A673 (cell line): ENCODE data around the gene BICC1.

Source experiments
- EZH2 ChIP-seq: fragments of 200-600 bp; sonication (generic); IDR thresholded peaks from 2 replicates; pipeline ENCODE4 v1.6.1; 2017; ENCODE audit warnings: borderline replicate concordance, low read depth, mild to moderate bottlenecking, mixed read lengths, antibody characterized with exemption, low read length; ENCODE audit not compliant: poor library complexity, severe bottlenecking
- TF ChIP-seq, protein P1 (sequence below): fragments of 300-800, 200-600 bp; sonication (generic); conservative IDR thresholded peaks from 2 replicates; pipeline ENCODE4 v1.5.1; 2017; ENCODE audit warnings: low read depth, mild to moderate bottlenecking, antibody characterized with exemption, low read length, moderate library complexity, mixed read lengths

DNA sequence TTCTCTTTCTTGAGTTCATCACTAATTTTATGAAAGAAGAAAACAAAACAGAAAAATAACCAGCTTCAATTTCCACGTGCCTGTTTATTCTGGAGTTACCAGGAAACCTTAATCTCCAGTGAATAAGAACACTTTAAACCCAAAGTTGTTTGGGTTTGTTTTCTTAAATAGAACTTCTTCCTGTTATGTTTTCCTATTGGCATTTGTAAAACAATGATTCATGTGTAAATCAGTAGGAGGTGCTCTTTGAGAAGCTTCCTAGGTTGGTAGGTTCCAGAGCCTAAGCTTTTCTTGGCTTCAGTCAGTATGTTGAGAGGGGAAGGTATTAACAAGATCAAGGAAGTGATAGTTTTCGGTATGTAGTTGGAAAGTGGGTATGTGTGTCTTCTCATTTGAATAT, 119.0 kb downstream of the BICC1 start:
- TF ChIP-seq, protein P1, sequence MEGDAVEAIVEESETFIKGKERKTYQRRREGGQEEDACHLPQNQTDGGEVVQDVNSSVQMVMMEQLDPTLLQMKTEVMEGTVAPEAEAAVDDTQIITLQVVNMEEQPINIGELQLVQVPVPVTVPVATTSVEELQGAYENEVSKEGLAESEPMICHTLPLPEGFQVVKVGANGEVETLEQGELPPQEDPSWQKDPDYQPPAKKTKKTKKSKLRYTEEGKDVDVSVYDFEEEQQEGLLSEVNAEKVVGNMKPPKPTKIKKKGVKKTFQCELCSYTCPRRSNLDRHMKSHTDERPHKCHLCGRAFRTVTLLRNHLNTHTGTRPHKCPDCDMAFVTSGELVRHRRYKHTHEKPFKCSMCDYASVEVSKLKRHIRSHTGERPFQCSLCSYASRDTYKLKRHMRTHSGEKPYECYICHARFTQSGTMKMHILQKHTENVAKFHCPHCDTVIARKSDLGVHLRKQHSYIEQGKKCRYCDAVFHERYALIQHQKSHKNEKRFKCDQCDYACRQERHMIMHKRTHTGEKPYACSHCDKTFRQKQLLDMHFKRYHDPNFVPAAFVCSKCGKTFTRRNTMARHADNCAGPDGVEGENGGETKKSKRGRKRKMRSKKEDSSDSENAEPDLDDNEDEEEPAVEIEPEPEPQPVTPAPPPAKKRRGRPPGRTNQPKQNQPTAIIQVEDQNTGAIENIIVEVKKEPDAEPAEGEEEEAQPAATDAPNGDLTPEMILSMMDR = no peak
- TF ChIP-seq EZH2 = no peak
